ENCODE measurements around the gene COL11A2. TPM values are rescaled to one million over a fixed set of nuclear protein-coding genes. Genes with fewer than 3 reads are reported as not detected.

Gene COL11A2
- total RNA-seq, 1 donor from 2014 or later: 0.47 TPM

DNA sequence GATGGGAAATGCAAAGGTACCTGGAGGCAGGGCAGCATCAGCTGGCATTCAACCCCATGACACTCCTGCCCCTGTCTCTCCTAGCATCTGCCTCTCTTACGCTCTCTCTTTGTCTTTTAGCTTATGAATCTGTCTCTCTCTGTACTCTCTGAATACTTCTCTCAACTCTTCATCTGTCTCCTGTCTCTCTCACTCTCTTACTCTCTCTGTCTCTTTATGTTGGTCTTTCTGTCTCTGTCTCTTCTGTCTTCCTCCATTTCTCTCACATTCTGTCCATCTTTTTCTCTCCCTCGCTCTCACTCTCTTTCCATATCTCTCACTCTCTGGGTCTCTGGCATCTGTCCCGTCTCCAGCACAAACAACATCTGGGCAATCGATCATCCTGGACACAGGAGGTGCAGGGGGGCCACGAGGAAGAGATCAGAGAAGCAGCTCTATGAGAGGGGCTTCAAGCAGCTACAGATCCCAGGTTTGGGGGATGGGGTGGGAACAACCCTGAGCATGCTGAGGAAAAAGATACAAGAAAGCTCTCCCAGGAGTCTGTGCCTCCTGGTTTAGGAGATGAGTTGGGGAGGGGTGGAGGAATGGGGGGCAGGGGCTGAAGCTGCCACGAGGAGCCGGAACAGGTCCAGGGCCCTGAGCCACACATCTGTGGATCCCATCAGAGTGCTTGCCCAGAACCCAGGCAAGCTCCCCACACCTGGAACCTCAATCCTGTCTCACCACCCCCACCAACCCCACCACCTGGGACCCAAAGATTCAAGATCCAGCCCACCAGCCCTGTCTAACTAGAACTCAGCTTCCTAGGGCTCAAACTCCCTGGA, 2.4 kb downstream of the COL11A2 start:
- Mint-ChIP-seq H3K4me1 (peaks cover 25% of the 10 kb centered on the region), H3K27ac (peak overlapping the region; percentile 11), H3K36me3 (ENCODE audit: low read depth) (peaks cover 9% of the 10 kb centered on the region), H3K27me3 (peaks cover 43% of the 10 kb centered on the region), H3K4me3 (no peak overlapping the region), H3K9me3 (no peaks in the 10 kb centered on the region)
- TF ChIP-seq, protein P1, sequence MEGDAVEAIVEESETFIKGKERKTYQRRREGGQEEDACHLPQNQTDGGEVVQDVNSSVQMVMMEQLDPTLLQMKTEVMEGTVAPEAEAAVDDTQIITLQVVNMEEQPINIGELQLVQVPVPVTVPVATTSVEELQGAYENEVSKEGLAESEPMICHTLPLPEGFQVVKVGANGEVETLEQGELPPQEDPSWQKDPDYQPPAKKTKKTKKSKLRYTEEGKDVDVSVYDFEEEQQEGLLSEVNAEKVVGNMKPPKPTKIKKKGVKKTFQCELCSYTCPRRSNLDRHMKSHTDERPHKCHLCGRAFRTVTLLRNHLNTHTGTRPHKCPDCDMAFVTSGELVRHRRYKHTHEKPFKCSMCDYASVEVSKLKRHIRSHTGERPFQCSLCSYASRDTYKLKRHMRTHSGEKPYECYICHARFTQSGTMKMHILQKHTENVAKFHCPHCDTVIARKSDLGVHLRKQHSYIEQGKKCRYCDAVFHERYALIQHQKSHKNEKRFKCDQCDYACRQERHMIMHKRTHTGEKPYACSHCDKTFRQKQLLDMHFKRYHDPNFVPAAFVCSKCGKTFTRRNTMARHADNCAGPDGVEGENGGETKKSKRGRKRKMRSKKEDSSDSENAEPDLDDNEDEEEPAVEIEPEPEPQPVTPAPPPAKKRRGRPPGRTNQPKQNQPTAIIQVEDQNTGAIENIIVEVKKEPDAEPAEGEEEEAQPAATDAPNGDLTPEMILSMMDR (IDR thresholded peaks at IDR 0.05): no peak
- ATAC-seq (ENCODE audit: low read depth) (no peak), DNase-seq (no peak)
- POLR2A ChIA-PET: interaction anchor here (0.7 to 1.6 kb wide), 2 partner anchors 8 to 19 kb away, joined by 3 to 7 read pairs; partner anchors contain the start of gene RING1
- intact Hi-C loops (cut with micrococcal nuclease): no loop called here
- CTCF ChIA-PET: no interaction called here

DNA sequence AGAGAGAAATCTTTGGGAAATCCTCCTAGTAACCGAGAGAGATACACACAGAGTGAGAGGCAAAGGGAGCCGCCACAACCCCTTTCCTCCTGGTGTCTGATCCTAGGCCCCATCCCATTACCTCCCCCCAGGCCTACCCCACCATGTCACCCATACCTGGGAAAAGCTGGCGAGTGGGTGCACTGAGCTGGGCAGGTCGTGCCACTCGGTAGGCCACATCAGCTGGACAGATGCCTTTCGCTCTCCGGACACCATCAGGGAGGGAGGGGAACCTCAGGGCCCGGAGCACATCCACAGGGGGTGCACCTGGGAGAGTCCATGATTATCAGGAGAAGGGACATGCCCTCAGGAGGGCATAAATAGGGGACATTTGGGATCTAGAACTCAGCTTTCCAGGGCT, 3.1 kb downstream of the COL11A2 start:
- CTCF ChIA-PET: no interaction called here
- no peak for DNase-seq
- Mint-ChIP-seq H3K27ac (no peak overlapping the region), H3K9me3 (no peaks in the 10 kb centered on the region), H3K4me1 (peaks cover 25% of the 10 kb centered on the region), H3K36me3 (ENCODE audit: low read depth) (peaks cover 2% of the 10 kb centered on the region), H3K27me3 (peaks cover 48% of the 10 kb centered on the region), H3K4me3 (no peak overlapping the region)
- POLR2A ChIA-PET: interaction anchor here (1.6 kb wide), 1 partner anchor 19 kb away, joined by 7 read pairs; the partner anchor contains the start of gene RING1
- intact Hi-C loops (cut with micrococcal nuclease): no loop called here
- TF ChIP-seq, protein P1 (IDR thresholded peaks at IDR 0.05): no peak
- ATAC-seq (ENCODE audit: low read depth): no peak

DNA sequence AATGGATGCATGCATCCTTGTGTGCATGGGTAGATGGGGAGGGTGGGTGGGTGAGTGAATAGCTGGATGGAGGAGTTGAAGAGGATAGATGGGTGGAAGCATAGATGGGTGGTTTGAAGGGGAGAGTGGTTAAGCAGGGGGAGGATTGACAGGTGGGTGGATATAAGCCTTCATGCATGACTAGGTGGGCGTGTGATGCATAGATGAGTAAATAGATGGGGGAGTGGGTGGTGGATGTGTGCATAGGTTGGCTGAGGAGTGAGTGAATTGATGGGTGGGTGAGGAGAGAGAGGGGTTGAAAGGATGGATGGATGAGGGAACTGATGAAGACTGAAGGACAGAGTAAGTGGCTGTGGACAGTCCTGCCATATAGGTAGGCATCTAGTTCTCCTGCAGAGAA, 4.5 kb downstream of the COL11A2 start:
- TF ChIP-seq, protein P1 (IDR thresholded peaks at IDR 0.05): no peak
- POLR2A ChIA-PET: no interaction called here
- intact Hi-C loops (cut with micrococcal nuclease): no loop called here
- H3K4me3 Mint-ChIP-seq: no peak overlapping the region
- peaks cover 10% of the 10 kb centered on the region for H3K9me3 Mint-ChIP-seq
- CTCF ChIA-PET: no interaction called here
- H3K4me1 Mint-ChIP-seq: peaks cover 27% of the 10 kb centered on the region
- ATAC-seq (ENCODE audit: low read depth) (no peak), DNase-seq (no peak)
- H3K27ac Mint-ChIP-seq: no peak overlapping the region
- H3K27me3 Mint-ChIP-seq: peaks cover 48% of the 10 kb centered on the region
- H3K36me3 Mint-ChIP-seq (ENCODE audit: low read depth): peaks cover 9% of the 10 kb centered on the region

DNA sequence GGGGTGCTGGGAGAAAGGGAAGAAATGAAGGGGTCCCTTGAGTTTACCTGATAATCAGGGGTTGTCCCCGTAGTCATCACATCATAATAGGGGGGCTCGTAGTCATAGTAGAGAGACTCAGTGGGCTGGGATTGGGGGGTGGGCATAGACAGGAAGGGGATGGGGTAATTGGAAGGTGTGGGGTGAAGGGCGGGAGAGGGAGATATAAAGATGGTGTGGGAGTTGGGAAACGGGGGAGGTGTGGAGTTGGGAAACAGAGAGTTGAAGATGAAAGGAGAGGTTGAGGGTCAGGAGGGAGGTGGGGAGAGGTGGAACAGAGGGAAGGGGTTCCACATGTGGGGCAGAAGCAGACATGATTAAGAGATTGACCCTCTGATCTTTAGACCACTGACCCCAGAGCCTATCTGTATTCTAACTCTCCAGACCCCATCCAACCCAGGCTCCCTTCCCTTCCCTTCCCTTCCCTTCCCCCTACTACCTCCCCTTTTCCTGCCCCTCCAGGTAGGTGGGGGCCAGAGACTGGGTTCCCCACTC, 6.5 kb downstream of the COL11A2 start:
- intact Hi-C loops (cut with micrococcal nuclease): no loop called here
- no peak for ATAC-seq (ENCODE audit: low read depth)
- ChIA-PET CTCF (no interaction called here), POLR2A (no interaction called here)
- Mint-ChIP-seq H3K36me3 (ENCODE audit: low read depth) (peaks cover 9% of the 10 kb centered on the region), H3K4me3 (no peak overlapping the region), H3K27me3 (peaks cover 41% of the 10 kb centered on the region), H3K9me3 (peaks cover 12% of the 10 kb centered on the region), H3K4me1 (peaks cover 17% of the 10 kb centered on the region), H3K27ac (no peak overlapping the region)
- TF ChIP-seq, protein P1 (IDR thresholded peaks at IDR 0.05): no peak
- DNase-seq: no peak

DNA sequence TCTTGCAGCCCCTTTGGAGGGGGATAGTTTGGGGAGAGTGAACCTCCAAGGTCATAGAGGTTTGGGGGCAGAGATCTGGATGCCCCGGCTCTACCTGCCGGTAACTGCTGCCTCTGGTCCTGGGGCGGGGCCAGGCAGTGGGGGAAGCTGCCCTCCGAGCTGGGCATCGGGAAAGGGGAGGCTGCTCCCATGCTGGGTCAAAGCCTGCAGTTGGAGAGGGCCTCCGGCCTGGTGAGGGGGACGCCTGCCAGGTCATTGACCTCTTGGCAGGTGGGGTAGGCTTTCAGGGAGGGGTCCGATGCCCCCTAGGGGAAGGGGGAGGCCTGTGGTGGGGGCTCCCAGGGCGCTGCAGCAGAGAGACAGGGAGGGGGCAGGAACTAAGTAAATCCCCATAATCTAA, 7.1 kb downstream of the COL11A2 start:
- Mint-ChIP-seq H3K36me3 (ENCODE audit: low read depth) (peaks cover 9% of the 10 kb centered on the region), H3K27me3 (peaks cover 38% of the 10 kb centered on the region), H3K27ac (no peak overlapping the region), H3K4me1 (peaks cover 17% of the 10 kb centered on the region), H3K4me3 (no peak overlapping the region), H3K9me3 (peaks cover 12% of the 10 kb centered on the region)
- intact Hi-C loops (cut with micrococcal nuclease): no loop called here
- no peak for ATAC-seq (ENCODE audit: low read depth)
- POLR2A ChIA-PET: no interaction called here
- DNase-seq: no peak
- TF ChIP-seq, protein P1 (IDR thresholded peaks at IDR 0.05): no peak
- CTCF ChIA-PET: no interaction called here
